Natural killer cell (primary cell): ENCODE data around the gene ANKRD11. TPM values are rescaled to one million over a fixed set of nuclear protein-coding genes. Genes with fewer than 3 reads are reported as not detected.

ENCODE experiments used
- ATAC-seq, 3 donors: fragments of 150-1000 bp in 2 of 3; fragments of 200-7000 bp in 1 of 3; cut with Tn5 transposase; 1 replicate in 1 of 3; 2 replicates in 2 of 3; pipeline ENCODE4 v1.10.0; 2021; ENCODE audit warnings: mild to moderate bottlenecking in 2 of 3, moderate library complexity in 2 of 3
- DNase-seq, 2 donors: peaks; one replicate each; pipeline versions ENCODE4 v3.0.0 to v3.0.0-alpha.2; 2013 to 2021; ENCODE audit warnings: mixed read lengths in 1 of 2
- H3K27ac ChIP-seq: one replicate; pipeline ENCODE4 v1.5.1; 2013; ENCODE audit warnings: mild to moderate bottlenecking, low read length
- H3K27me3 ChIP-seq: one replicate; pipeline ENCODE4 v1.6.1; 2013; ENCODE audit warnings: low read length; ENCODE audit not compliant: control insufficient read depth, insufficient read depth
- H3K36me3 ChIP-seq: one replicate; pipeline ENCODE4 v1.6.1; 2013; ENCODE audit warnings: low read length; ENCODE audit not compliant: control insufficient read depth, insufficient read depth
- H3K4me1 ChIP-seq: one replicate; pipeline ENCODE4 v1.6.1; 2013; ENCODE audit warnings: low read length; ENCODE audit not compliant: control insufficient read depth, insufficient read depth
- H3K4me3 ChIP-seq: one replicate; pipeline ENCODE4 v1.5.1; 2013; ENCODE audit warnings: low read length
- H3K9me3 ChIP-seq: one replicate; pipeline ENCODE4 v1.6.1; 2013; ENCODE audit warnings: low read length; ENCODE audit not compliant: control insufficient read depth, insufficient read depth
- H3K27ac Mint-ChIP-seq, 2 donors: one replicate each; pipeline ENCODE4 v1.8.0; 2022; ENCODE audit warnings: mild to moderate bottlenecking in 2 of 2, mixed read lengths in 2 of 2, moderate library complexity in 1 of 2
- H3K27me3 Mint-ChIP-seq, 2 donors: one replicate each; pipeline ENCODE4 v1.8.0; 2022; ENCODE audit warnings: low read depth in 2 of 2, mixed read lengths in 2 of 2
- H3K36me3 Mint-ChIP-seq: one replicate; pipeline ENCODE4 v1.8.0; 2022; ENCODE audit warnings: mixed read lengths
- H3K4me1 Mint-ChIP-seq, 2 donors: one replicate each; pipeline ENCODE4 v1.8.0; 2022; ENCODE audit warnings: mixed read lengths in 2 of 2
- H3K4me3 Mint-ChIP-seq: one replicate; pipeline ENCODE4 v1.8.0; 2022; ENCODE audit warnings: mild to moderate bottlenecking, moderate library complexity, mixed read lengths
- H3K9me3 Mint-ChIP-seq, 2 donors: one replicate each; pipeline ENCODE4 v1.8.0; 2022; ENCODE audit warnings: mixed read lengths in 2 of 2
- WGBS: methylation state at CpG from one replicate; pipeline ENCODE4 v1.1.7; 2013; ENCODE audit warnings: missing lambda C conversion rate; ENCODE audit not compliant: insufficient coverage; 5-methylcytosine and 5-hydroxymethylcytosine counted together
- intact Hi-C: fragments of 100-400 bp; cut with micrococcal nuclease; formaldehyde crosslinking; loops from one replicate; pipeline ENCODE4 v1.14.2; 2022
- total RNA-seq, 4 donors: library from RNA; stranded (reverse); fragments of 120-200 nt in 1 of 4; gene quantifications; one replicate each; pipeline versions ENCODE4 v1.2.3 to v1.2.4, GENCODE V29; 2013 to 2022
- TF ChIP-seq, protein P1 (sequence below): fragments of 200-600 bp; IDR thresholded peaks from one replicate; pipeline ENCODE4 v1.8.0; 2022; ENCODE audit warnings: antibody characterized with exemption

ANKRD11 gene
- total RNA-seq, 3 donors from 2014 or later (not counting 1 experiment from before 2014, with no cell fraction given): 230 to 299 (median 287) TPM

DNA sequence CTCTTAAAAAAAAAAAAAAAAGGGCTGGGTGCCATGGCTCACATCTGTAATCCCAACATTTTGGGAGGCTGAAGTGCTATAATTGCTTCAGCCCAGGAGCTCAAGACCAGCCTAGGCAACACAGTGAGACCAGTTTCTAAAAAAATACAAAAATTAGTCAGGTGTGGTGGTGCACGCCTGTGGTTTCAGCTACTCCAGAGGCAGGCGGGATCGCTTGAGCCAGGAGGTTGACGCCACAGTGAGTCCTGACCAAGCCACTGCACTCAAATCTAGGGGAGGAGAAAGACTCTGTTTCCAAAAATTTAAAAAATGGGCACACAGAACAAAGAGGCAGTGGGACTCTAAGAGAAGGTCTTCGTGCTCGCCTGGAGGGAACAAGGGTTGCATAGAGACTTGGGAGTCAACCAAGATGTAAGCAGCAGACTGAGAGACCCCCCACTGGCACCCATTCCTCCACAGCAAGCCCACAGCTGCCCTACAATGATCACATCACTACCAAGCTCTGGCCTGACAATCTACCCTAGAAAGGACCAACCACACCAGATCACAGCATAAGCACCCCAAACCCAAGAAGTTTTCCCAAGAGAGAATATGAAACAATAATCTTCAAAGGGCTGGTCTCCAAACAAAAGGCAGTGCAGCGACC lies 121.6 kb downstream of the ANKRD11 start:
- peaks cover 69% of the 10 kb centered on the region for H3K4me1 ChIP-seq
- peaks cover 9% of the 10 kb centered on the region for H3K36me3 ChIP-seq
- Mint-ChIP-seq H3K4me1 (peaks cover 88 to 92% of the 10 kb centered on the region in 2 donors), H3K36me3 (no peaks in the 10 kb centered on the region), H3K27me3 (no peaks in the 10 kb centered on the region), H3K27ac (peak overlapping the region; percentile 5 to 61), H3K9me3 (no peaks in the 10 kb centered on the region), H3K4me3 (no peak overlapping the region)
- no peak for DNase-seq
- no peaks in the 10 kb centered on the region for H3K9me3 ChIP-seq
- H3K4me3 ChIP-seq: no peak overlapping the region
- no peak overlapping the region for H3K27ac ChIP-seq
- TF ChIP-seq, protein P1, sequence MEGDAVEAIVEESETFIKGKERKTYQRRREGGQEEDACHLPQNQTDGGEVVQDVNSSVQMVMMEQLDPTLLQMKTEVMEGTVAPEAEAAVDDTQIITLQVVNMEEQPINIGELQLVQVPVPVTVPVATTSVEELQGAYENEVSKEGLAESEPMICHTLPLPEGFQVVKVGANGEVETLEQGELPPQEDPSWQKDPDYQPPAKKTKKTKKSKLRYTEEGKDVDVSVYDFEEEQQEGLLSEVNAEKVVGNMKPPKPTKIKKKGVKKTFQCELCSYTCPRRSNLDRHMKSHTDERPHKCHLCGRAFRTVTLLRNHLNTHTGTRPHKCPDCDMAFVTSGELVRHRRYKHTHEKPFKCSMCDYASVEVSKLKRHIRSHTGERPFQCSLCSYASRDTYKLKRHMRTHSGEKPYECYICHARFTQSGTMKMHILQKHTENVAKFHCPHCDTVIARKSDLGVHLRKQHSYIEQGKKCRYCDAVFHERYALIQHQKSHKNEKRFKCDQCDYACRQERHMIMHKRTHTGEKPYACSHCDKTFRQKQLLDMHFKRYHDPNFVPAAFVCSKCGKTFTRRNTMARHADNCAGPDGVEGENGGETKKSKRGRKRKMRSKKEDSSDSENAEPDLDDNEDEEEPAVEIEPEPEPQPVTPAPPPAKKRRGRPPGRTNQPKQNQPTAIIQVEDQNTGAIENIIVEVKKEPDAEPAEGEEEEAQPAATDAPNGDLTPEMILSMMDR: no peak
- no peak for ATAC-seq
- intact Hi-C loops: no loop called here
- WGBS: 71% methylated on average over 7 of the region's 7 CpGs
- no peaks in the 10 kb centered on the region for H3K27me3 ChIP-seq

DNA sequence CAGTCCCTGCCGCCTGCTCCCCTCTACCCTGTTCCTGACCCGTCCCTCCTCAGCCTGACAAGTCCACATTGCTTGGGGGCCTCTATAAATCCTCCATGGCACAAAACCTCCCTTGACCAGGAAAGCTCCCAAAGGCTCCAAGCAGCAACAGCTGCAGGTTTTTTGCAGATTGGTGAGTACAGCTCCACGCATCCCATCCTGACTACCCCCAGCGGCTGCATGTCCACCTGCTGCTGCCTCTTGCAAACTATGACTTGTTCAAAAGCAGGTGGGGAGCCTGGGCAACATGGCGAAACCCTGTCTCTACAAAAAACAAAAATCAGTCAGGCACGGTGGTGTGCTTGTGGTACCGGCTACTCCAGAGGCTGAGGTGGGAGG lies 122.8 kb downstream of the ANKRD11 start:
- H3K4me3 Mint-ChIP-seq: no peak overlapping the region
- H3K36me3 Mint-ChIP-seq: no peaks in the 10 kb centered on the region
- TF ChIP-seq, protein P1: no peak
- Histone ChIP-seq H3K36me3 (peaks cover 9% of the 10 kb centered on the region), H3K27me3 (no peaks in the 10 kb centered on the region), H3K4me1 (peaks cover 72% of the 10 kb centered on the region), H3K9me3 (no peaks in the 10 kb centered on the region), H3K27ac (no peak overlapping the region), H3K4me3 (no peak overlapping the region)
- intact Hi-C loops: no loop called here
- WGBS: 91% methylated on average over 7 of the region's 7 CpGs
- ATAC-seq (no peak), DNase-seq (no peak)
- no peak overlapping the region for H3K27ac Mint-ChIP-seq
- H3K4me1 Mint-ChIP-seq: peaks cover 82 to 91% of the 10 kb centered on the region in 2 donors
- no peaks in the 10 kb centered on the region for H3K27me3 Mint-ChIP-seq
- no peaks in the 10 kb centered on the region for H3K9me3 Mint-ChIP-seq

DNA sequence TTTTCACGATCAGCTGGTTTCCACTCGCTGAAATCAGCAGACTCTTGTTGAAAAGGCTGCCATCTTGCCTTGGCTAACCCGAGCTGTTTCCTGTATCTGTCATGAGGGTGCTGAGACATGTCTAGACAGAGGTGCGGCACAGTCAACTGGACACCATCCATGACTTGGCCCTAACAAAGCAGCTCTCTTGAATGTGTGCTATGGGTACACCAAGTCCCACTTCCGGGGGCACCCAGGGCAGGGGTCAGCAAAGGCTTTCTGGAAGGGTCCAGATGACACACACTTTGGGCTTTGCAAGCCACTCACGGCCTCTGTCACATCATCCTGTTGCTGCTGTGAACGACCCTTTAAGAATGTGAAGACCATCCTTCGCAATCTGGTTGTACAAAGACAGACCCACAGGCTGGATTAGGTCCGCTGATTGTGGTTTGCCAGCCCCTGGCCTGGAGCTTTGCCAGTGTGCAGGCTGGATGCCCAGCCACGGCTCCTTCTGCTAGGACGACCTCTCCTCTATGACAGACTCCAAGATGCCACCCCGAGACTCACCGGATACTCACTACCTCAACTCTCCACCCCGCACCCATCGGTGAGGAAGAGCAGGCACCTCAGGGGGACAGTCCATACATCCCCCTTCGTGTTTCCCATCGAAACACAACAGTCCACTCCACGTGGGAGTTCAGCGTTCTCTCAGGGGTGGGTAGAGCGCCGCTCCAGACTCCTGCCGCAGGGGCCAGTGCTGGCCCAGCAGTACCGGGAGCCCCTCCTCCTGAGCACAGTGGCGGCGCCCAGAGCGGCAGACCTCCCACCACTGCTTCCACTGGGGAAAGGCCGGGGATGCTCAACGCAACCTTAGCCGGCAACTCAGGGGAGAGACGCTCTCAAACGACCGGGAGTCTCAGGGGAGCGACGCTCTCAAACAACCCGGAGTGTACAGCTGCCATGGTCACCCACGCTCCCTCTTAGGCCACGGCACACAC lies 123.5 kb downstream of the ANKRD11 start:
- H3K27me3 Mint-ChIP-seq: no peaks in the 10 kb centered on the region
- no peak overlapping the region for H3K4me3 Mint-ChIP-seq
- DNase-seq (no peak), ATAC-seq (no peak)
- no peak overlapping the region for H3K27ac Mint-ChIP-seq
- TF ChIP-seq, protein P1: no peak
- no peak overlapping the region for H3K4me3 ChIP-seq
- H3K9me3 ChIP-seq: no peaks in the 10 kb centered on the region
- WGBS: 92% methylated on average over 37 of the region's 37 CpGs
- H3K4me1 Mint-ChIP-seq: peaks cover 85 to 95% of the 10 kb centered on the region in 2 donors
- no peak overlapping the region for H3K27ac ChIP-seq
- no peaks in the 10 kb centered on the region for H3K36me3 Mint-ChIP-seq
- H3K36me3 ChIP-seq: peaks cover 8% of the 10 kb centered on the region
- H3K4me1 ChIP-seq: peaks cover 78% of the 10 kb centered on the region
- intact Hi-C loops: no loop called here
- H3K27me3 ChIP-seq: no peaks in the 10 kb centered on the region
- H3K9me3 Mint-ChIP-seq: no peaks in the 10 kb centered on the region
